GM23338 (cell line): ENCODE measurements around the gene ICAM4. TPM values are rescaled to one million over a fixed set of nuclear protein-coding genes. Genes with fewer than 3 reads are reported as not detected.

ENCODE experiments used
- ATAC-seq: fragments of 200-7000 bp; cut with Tn5 transposase; 3 replicates; pipeline ENCODE4 v1.9.1; 2020
- DNase-seq: peaks from one replicate; pipeline ENCODE4 v3.0.0-alpha.2; 2015; ENCODE audit warnings: low spot score
- H2AFZ ChIP-seq: fragments of 200-600 bp; sonication (generic); 2 replicates; pipeline ENCODE4 v1.8.0; 2016; ENCODE audit warnings: antibody characterized with exemption, mild to moderate bottlenecking, moderate library complexity
- H3F3A ChIP-seq: fragments of 200-600 bp; sonication (generic); replicated peaks from 2 replicates; pipeline ENCODE4 v1.8.0; 2017; ENCODE audit warnings: antibody characterized with exemption, mixed run types, low read depth
- H3K27ac ChIP-seq: fragments of 200-600 bp; sonication (generic); 2 replicates; pipeline ENCODE4 v1.6.1; 2016; ENCODE audit warnings: low read depth
- H3K27me3 ChIP-seq: fragments of 200-600 bp; sonication (generic); 2 replicates; pipeline ENCODE4 v1.8.0; 2016; ENCODE audit warnings: mild to moderate bottlenecking, mixed run types, moderate library complexity; ENCODE audit not compliant: insufficient read depth
- H3K36me3 ChIP-seq: fragments of 200-600 bp; sonication (generic); 2 replicates; pipeline ENCODE4 v1.8.0; 2016; ENCODE audit warnings: mild to moderate bottlenecking; ENCODE audit not compliant: insufficient read depth
- H3K4me1 ChIP-seq: fragments of 200-600 bp; sonication (generic); 2 replicates; pipeline ENCODE4 v1.8.0; 2016; ENCODE audit warnings: mild to moderate bottlenecking, moderate library complexity; ENCODE audit not compliant: insufficient read depth
- H3K4me2 ChIP-seq: fragments of 200-600 bp; sonication (generic); 2 replicates; pipeline ENCODE4 v1.7.1; 2017; ENCODE audit warnings: mixed run types
- H3K4me3 ChIP-seq: fragments of 200-600 bp; sonication (generic); 2 replicates; pipeline ENCODE4 v1.6.1; 2016; ENCODE audit warnings: mixed run types
- H3K79me2 ChIP-seq: fragments of 200-600 bp; sonication (generic); replicated peaks from 2 replicates; pipeline ENCODE4 v1.8.0; 2017; ENCODE audit warnings: mild to moderate bottlenecking; ENCODE audit not compliant: insufficient read depth
- H3K9me2 ChIP-seq: fragments of 200-600 bp; sonication (generic); 2 replicates; pipeline ENCODE4 v1.8.0; 2017; ENCODE audit not compliant: insufficient read depth
- H4K20me1 ChIP-seq: fragments of 200-600 bp; sonication (generic); replicated peaks from 2 replicates; pipeline ENCODE4 v1.8.0; 2017; ENCODE audit warnings: mild to moderate bottlenecking; ENCODE audit not compliant: insufficient read depth
- H3K27ac Mint-ChIP-seq: 2 replicates; pipeline ENCODE4 v1.8.0; 2020; ENCODE audit warnings: inconsistent platforms, mild to moderate bottlenecking, moderate library complexity, mixed read lengths
- H3K27me3 Mint-ChIP-seq: 3 replicates; pipeline ENCODE4 v1.8.0; 2022; ENCODE audit warnings: low read depth, mild to moderate bottlenecking, moderate library complexity, mixed read lengths, inconsistent platforms; ENCODE audit not compliant: insufficient read depth, poor library complexity
- H3K36me3 Mint-ChIP-seq: 3 replicates; pipeline ENCODE4 v1.8.0; 2021; ENCODE audit warnings: low read depth, mild to moderate bottlenecking, inconsistent platforms, moderate library complexity, mixed read lengths
- H3K4me1 Mint-ChIP-seq: 3 replicates; pipeline ENCODE4 v1.8.0; 2020; ENCODE audit warnings: mild to moderate bottlenecking, inconsistent platforms, mixed read lengths
- H3K4me3 Mint-ChIP-seq: 3 replicates; pipeline ENCODE4 v1.8.0; 2021; ENCODE audit warnings: moderate library complexity, mild to moderate bottlenecking, inconsistent platforms, mixed read lengths
- H3K9me3 Mint-ChIP-seq: 3 replicates; pipeline ENCODE4 v1.8.0; 2020; ENCODE audit warnings: moderate library complexity, mild to moderate bottlenecking, inconsistent platforms, mixed read lengths
- CREB1 ChIP-seq: fragments of 250-450 bp; sonication (Bioruptor Pico); IDR thresholded peaks from 2 replicates; pipeline ENCODE4 v1.5.0; 2020; ENCODE audit warnings: low read depth, mild to moderate bottlenecking, moderate library complexity
- CTCF ChIP-seq, 2 experiments: fragments of 200-600 bp in 1 of 2; sonication (generic) in 1 of 2; conservative IDR thresholded peaks; 2 replicates each; pipeline versions ENCODE4 v1.5.1 to v1.6.1; 2016 to 2017; ENCODE audit warnings: antibody characterized with exemption in 2 of 2, low read depth in 2 of 2, mild to moderate bottlenecking in 2 of 2, moderate library complexity in 1 of 2
- EZH2 ChIP-seq: fragments of 200-600 bp; sonication (generic); IDR thresholded peaks from one replicate; pipeline ENCODE4 v1.8.0; 2017; ENCODE audit warnings: antibody characterized with exemption, mild to moderate bottlenecking, low read depth; ENCODE audit not compliant: unreplicated experiment
- EZH2phosphoT487 ChIP-seq: fragments of 200-600 bp; sonication (generic); IDR thresholded peaks from one replicate; pipeline ENCODE4 v1.8.1; 2018; ENCODE audit warnings: antibody characterized with exemption; ENCODE audit not compliant: unreplicated experiment
- JUNB ChIP-seq: IDR thresholded peaks from one replicate; pipeline ENCODE4 v1.6.1; 2016; ENCODE audit warnings: antibody characterized with exemption; ENCODE audit not compliant: unreplicated experiment
- NANOG ChIP-seq: IDR thresholded peaks from 2 replicates; pipeline ENCODE4 v1.6.1; 2016; ENCODE audit warnings: antibody characterized with exemption, borderline replicate concordance
- POLR2AphosphoS5 ChIP-seq: IDR thresholded peaks from 2 replicates; pipeline ENCODE4 v1.6.1; 2016; ENCODE audit warnings: antibody characterized with exemption, low read depth
- STAT1 ChIP-seq: IDR thresholded peaks from one replicate; pipeline ENCODE4 v1.6.1; 2016; ENCODE audit warnings: antibody characterized with exemption; ENCODE audit not compliant: unreplicated experiment
- ZNF114 ChIP-seq: fragments of 250-450 bp; sonication (Bioruptor Pico); IDR thresholded peaks from 2 replicates; pipeline ENCODE4 v1.5.0; 2020; ENCODE audit warnings: mild to moderate bottlenecking, moderate library complexity
- ZNF331 ChIP-seq: fragments of 250-450 bp; sonication (Bioruptor Pico); IDR thresholded peaks from 2 replicates; pipeline ENCODE4 v1.5.0; 2020; ENCODE audit warnings: low read depth, mild to moderate bottlenecking, moderate library complexity
- polyA plus RNA-seq: library from polyadenylated mRNA; unstranded; fragments of >200 nt; fragmentation: Nextera tagmentation; extraction: Ambion mirVana; gene quantifications from 2 replicates; pipeline ENCODE4 v1.2.1, GENCODE V29; 2016
- total RNA-seq: library from RNA; depleted of rRNA; stranded (reverse); fragments of >200 nt; shearing (Covaris generic); gene quantifications from 2 replicates; pipeline ENCODE4 v1.2.3, GENCODE V29; 2014
- TF ChIP-seq, protein P1 (sequence below): IDR thresholded peaks from one replicate; pipeline ENCODE4 v1.6.1; 2018; ENCODE audit warnings: antibody characterized with exemption; ENCODE audit not compliant: unreplicated experiment
- TF ChIP-seq, protein P2 (sequence below): IDR thresholded peaks from 2 replicates; pipeline ENCODE4 v1.6.1; 2016; ENCODE audit warnings: antibody characterized with exemption

ICAM4 gene
- total and polyA plus RNA-seq, 2 experiments from 2014 or later: 0.81 to 1.0 TPM

- TF ChIP-seq, protein P1, sequence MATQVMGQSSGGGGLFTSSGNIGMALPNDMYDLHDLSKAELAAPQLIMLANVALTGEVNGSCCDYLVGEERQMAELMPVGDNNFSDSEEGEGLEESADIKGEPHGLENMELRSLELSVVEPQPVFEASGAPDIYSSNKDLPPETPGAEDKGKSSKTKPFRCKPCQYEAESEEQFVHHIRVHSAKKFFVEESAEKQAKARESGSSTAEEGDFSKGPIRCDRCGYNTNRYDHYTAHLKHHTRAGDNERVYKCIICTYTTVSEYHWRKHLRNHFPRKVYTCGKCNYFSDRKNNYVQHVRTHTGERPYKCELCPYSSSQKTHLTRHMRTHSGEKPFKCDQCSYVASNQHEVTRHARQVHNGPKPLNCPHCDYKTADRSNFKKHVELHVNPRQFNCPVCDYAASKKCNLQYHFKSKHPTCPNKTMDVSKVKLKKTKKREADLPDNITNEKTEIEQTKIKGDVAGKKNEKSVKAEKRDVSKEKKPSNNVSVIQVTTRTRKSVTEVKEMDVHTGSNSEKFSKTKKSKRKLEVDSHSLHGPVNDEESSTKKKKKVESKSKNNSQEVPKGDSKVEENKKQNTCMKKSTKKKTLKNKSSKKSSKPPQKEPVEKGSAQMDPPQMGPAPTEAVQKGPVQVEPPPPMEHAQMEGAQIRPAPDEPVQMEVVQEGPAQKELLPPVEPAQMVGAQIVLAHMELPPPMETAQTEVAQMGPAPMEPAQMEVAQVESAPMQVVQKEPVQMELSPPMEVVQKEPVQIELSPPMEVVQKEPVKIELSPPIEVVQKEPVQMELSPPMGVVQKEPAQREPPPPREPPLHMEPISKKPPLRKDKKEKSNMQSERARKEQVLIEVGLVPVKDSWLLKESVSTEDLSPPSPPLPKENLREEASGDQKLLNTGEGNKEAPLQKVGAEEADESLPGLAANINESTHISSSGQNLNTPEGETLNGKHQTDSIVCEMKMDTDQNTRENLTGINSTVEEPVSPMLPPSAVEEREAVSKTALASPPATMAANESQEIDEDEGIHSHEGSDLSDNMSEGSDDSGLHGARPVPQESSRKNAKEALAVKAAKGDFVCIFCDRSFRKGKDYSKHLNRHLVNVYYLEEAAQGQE: no peak
- no peak for TF ChIP-seq ZNF331 (CRISPR knock-in tag)
- TF ChIP-seq POLR2AphosphoS5: no peak
- no peak for TF ChIP-seq ZNF114 (CRISPR knock-in tag)
- TF ChIP-seq, protein P2, sequence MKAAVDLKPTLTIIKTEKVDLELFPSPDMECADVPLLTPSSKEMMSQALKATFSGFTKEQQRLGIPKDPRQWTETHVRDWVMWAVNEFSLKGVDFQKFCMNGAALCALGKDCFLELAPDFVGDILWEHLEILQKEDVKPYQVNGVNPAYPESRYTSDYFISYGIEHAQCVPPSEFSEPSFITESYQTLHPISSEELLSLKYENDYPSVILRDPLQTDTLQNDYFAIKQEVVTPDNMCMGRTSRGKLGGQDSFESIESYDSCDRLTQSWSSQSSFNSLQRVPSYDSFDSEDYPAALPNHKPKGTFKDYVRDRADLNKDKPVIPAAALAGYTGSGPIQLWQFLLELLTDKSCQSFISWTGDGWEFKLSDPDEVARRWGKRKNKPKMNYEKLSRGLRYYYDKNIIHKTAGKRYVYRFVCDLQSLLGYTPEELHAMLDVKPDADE: no peak
These were observed 29.7 kb upstream of the ICAM4 start (continued) for GRCh38 chr19:10256970-10257615.

DNA sequence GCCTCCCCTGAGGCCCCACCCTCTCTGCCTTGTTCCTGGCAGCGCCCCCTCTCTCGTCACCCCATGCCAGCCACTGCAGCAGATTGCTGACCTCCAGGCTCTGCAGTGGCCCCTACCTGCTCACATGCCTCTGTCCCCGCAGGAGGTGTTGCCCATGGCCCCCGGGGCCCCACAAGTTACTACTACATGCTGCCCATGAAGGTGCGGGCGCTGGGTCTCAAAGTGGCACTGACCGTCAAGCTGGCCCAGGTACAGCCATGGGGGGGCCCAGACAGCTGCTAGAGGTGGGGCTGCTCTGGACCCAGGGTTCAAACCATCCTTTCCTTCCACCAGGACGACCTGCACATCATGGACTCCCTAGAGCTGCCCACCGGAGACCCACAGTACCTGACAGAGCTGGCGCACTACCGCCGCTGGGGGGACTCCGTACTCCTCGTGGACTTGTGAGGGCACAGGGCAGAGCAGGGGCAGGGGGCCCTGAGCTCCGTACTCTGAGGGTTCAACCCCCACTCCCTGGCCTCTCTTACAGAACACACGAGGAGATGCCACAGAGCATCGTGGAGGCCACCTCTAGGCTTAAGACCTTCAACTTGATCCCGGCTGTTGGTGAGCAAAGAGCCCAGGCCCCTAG lies 28.6 kb upstream of the ICAM4 start:
- ATAC-seq: no peak
- peaks cover 10% of the 10 kb centered on the region for H3K36me3 ChIP-seq
- no peak for TF ChIP-seq EZH2phosphoT487
- TF ChIP-seq STAT1: no peak
- no peak for TF ChIP-seq POLR2AphosphoS5
- TF ChIP-seq, protein P2: no peak
- no peak for TF ChIP-seq JUNB
- TF ChIP-seq EZH2: no peak
- no peak for TF ChIP-seq CTCF (conservative IDR thresholded peaks at IDR 0.05; ENCODE audit: low read depth in 2 of 2)
- TF ChIP-seq NANOG: no peak
- TF ChIP-seq CREB1: no peak
- no peak for TF ChIP-seq ZNF114 (CRISPR knock-in tag)
- TF ChIP-seq, protein P1: no peak

More for the DNA sequence above, 28.6 kb upstream of the ICAM4 start:
- H3K4me3 ChIP-seq: no peak overlapping the region
- Mint-ChIP-seq H3K27me3 (peaks cover 5% of the 10 kb centered on the region), H3K4me1 (no peaks in the 10 kb centered on the region), H3K9me3 (no peaks in the 10 kb centered on the region; the same call in 2 of the 3 replicates), H3K4me3 (no peak overlapping the region), H3K27ac (no peak overlapping the region), H3K36me3 (peaks cover 48% of the 10 kb centered on the region)
- peaks cover 3% of the 10 kb centered on the region; the same call in 1 of the 2 replicates for H3K79me2 ChIP-seq
- no peak overlapping the region for H3K27ac ChIP-seq
- no peak for DNase-seq
- peaks cover 6% of the 10 kb centered on the region; the same call in 1 of the 2 replicates for H4K20me1 ChIP-seq
- H2AFZ ChIP-seq: no peak overlapping the region
- no peaks in the 10 kb centered on the region for H3K9me2 ChIP-seq
- no peaks in the 10 kb centered on the region for H3K4me1 ChIP-seq
- H3K4me2 ChIP-seq: no peak overlapping the region
- peaks cover 3% of the 10 kb centered on the region for H3F3A ChIP-seq
- H3K27me3 ChIP-seq: no peaks in the 10 kb centered on the region
